K562 (cell line): Measurements from ENCODE around the gene PLEKHN1.

Experiments
- EZH2 ChIP-seq: IDR thresholded peaks from 2 replicates; pipeline ENCODE4 v1.6.1; 2012; ENCODE audit warnings: low read depth, mild to moderate bottlenecking, inconsistent platforms, low read length, borderline replicate concordance
- RFX5 ChIP-seq: IDR thresholded peaks from 2 replicates; pipeline ENCODE4 v1.6.1; 2011; ENCODE audit warnings: low read depth, mild to moderate bottlenecking, improper control_type of control experiment, low read length
- TF ChIP-seq, protein P1 (sequence below), 3 experiments: IDR thresholded peaks in 2 of 3; conservative IDR thresholded peaks in 1 of 3; 2 replicates each; pipeline ENCODE4 v1.5.1; 2011 to 2012; ENCODE audit warnings: low read length in 3 of 3, mild to moderate bottlenecking in 3 of 3, control low read depth in 2 of 3, improper control_type of control experiment in 1 of 3, inconsistent platforms in 1 of 3, low read depth in 1 of 3, mixed read lengths in 1 of 3, moderate library complexity in 1 of 3; ENCODE audit not compliant: insufficient read depth in 2 of 3

DNA sequence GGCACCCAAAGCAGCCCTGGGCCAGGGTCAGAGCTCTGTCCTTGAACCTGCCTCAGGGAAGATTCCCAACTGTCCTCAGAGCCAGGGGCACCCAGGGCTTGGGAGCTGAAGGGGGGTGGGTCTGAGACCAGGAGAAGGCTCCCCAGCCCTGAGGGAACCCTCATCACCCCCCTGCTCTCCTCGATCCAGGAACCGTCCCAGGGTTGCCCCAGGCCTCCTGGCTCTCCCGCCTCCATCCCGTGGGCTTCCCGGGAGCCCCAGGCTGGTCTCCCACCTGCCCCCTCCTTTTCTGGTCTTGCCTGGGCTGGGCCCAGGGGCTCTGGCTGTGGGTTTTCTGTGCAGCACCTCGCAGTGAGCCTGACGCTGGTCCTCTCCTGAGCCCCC is 49.2 kb upstream of the PLEKHN1 start:
- TF ChIP-seq EZH2: no peak
- no peak for TF ChIP-seq RFX5
- TF ChIP-seq, protein P1, sequence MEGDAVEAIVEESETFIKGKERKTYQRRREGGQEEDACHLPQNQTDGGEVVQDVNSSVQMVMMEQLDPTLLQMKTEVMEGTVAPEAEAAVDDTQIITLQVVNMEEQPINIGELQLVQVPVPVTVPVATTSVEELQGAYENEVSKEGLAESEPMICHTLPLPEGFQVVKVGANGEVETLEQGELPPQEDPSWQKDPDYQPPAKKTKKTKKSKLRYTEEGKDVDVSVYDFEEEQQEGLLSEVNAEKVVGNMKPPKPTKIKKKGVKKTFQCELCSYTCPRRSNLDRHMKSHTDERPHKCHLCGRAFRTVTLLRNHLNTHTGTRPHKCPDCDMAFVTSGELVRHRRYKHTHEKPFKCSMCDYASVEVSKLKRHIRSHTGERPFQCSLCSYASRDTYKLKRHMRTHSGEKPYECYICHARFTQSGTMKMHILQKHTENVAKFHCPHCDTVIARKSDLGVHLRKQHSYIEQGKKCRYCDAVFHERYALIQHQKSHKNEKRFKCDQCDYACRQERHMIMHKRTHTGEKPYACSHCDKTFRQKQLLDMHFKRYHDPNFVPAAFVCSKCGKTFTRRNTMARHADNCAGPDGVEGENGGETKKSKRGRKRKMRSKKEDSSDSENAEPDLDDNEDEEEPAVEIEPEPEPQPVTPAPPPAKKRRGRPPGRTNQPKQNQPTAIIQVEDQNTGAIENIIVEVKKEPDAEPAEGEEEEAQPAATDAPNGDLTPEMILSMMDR (IDR thresholded peaks at IDR 0.05 in 2 of 3, conservative IDR thresholded peaks at IDR 0.05 in 1 of 3; ENCODE audit: insufficient read depth in 2 of 3, low read depth in 1 of 3, low read length in 3 of 3): no peak
